Measurements from ENCODE around the gene SBDS.

Gene SBDS

DNA sequence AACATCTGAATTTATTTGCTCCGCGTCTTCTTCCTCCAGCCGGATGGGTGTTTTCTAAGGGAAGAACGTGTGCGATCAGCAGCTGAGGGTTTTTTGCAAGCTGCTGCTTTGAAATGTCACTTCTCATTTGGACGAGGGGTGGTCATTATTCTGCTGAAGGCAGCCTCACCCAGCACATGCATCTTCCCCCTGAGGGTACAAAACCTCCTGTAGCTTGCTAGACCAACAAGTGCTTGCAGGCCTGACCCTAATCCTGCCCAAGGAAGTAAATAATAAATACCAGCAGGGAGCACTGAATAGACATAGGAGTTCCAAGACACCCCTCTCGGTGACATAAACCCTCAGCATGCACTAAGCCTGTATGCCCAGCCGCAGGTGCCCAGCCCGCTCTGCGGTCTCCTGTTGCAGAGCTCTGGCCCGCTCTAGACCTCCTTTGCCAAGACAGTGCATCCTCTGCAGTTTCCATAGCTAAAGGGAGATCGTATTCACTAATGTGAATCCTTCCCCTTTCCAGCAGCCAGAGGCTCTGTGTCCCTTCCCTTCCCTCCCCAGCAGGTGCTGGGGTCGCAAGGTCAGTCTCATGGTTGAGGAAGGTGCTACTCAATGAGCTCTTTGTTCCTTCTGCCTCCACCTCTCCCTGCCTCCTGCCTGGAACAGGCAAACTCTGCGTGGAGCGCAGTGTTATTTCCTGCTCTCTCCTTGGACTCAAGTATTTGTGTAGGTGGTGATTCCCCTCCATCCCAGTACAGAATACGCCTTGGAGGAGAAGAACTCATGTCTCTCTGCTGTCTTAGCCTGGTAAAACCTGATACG lies 36.6 kb downstream of the SBDS start:
- Histone ChIP-seq H3K4me2 (no peak overlapping the region), H4K20me1 (peaks cover 8% of the 10 kb centered on the region; the same call in 1 of the 2 replicates), H3K4me3 (no peak overlapping the region), H3K27ac (no peak overlapping the region), H3K36me3 (peaks cover 81% of the 10 kb centered on the region), H3K9me3 (no peaks in the 10 kb centered on the region), H3K4me1 (no peaks in the 10 kb centered on the region), H3K9ac (no peak overlapping the region), H3K27me3 (no peaks in the 10 kb centered on the region)
- no peak for TF ChIP-seq Cebpa-rat (IDR thresholded peaks at IDR 0.05)

DNA sequence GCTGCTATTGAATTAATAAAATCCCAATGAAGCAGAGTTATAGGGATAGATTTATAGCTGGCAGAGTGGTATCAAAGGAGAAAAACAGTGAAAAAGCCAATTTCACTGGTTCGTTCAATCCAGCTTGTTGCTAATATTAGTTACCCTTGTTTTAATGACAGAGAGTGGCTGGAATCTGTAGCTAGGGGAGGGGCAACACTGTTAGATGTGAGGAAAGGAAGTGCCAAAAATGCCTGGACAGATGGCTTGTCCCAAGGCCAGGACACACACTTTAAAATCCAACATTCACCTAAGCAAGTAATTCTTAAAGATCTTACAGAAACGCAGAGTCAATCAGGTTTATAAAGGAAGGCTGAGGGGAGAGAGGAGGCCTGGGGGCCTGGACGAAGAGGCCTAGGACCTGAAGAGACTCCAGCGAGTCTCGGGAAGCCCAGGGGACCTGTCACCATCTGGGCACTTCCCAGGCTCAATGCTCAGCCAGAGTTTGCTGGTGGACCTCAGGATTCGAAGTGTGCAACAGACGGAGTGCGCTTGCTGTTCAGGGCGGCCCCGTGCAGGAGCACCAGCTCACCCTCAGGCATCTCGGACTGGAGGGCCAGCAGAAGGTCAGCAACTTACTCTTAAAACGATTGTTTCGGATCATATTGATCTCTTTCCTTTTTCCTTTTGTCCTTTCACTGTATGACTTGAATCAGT lies 37.6 kb downstream of the SBDS start:
- peaks cover 88% of the 10 kb centered on the region for H3K36me3 ChIP-seq
- no peaks in the 10 kb centered on the region for H3K27me3 ChIP-seq
- H3K4me3 ChIP-seq, result no peak overlapping the region
- H3K9ac ChIP-seq, result no peak overlapping the region
- no peak overlapping the region for H3K4me2 ChIP-seq
- no peaks in the 10 kb centered on the region for H3K9me3 ChIP-seq
- no peak overlapping the region for H3K27ac ChIP-seq
- no peaks in the 10 kb centered on the region for H3K4me1 ChIP-seq
- peaks cover 16% of the 10 kb centered on the region for H4K20me1 ChIP-seq
- no peak for TF ChIP-seq Cebpa-rat (IDR thresholded peaks at IDR 0.05)

DNA sequence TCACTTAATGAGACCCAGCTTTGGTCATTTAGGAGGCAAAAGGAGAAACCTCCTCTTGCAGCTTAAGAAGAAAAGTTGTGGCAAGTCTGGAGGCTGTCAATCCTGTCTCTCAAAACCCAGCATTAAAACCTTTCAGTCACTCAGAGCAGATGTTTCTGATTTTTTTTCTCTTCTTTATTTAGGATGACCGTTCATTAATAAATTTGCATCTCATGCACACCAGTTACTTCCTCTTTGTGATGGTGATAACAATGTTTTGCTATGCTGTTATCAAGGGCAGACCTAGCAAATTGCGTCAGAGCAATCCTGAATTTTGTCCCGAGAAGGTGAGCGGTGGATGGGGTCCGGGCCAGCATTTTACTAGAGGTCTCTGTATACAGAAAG lies 42.4 kb downstream of the SBDS start:
- Histone ChIP-seq H3K36me3 (peaks cover 97% of the 10 kb centered on the region), H3K27ac (no peak overlapping the region)

DNA sequence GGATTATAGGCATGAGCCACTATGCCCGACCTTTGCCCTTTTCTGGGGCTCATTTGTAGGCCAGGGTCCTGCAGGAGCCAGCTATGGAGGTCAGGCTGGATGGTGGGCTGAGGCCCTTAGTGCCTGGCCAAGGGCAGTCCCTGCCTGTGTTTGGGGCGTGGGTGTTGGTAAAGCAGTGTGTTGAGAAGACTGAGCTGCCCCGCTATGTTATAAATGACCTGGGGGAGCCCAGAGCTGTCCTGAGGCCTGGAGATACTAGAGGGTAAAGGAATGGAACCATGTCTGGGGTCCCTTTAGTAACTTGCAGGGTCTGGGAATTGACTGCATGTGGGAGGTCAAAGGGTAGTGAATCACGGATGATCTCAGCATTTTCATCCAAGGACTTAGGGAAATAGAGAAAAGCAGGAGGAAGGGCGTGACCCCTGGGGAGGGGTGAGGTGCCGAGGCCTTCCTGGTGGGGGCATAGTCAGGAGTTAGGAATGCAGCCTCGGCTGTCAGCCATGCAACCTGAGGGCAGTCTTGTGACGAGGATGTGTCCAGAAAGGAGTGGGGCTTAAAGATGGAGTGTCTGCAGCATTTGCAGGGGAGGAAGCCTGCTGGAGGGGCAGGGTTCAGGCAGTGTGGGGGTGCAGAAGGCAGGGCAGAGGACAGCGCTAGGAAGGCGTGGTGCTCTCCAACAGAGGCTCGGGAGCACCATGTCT lies 42.9 kb downstream of the SBDS start:
- Histone ChIP-seq H3K36me3 (peaks cover 97% of the 10 kb centered on the region), H3K4me2 (no peak overlapping the region), H3K9ac (no peak overlapping the region), H3K27ac (no peak overlapping the region), H3K27me3 (no peaks in the 10 kb centered on the region), H3K4me3 (no peak overlapping the region), H3K9me3 (no peaks in the 10 kb centered on the region), H3K4me1 (no peaks in the 10 kb centered on the region), H4K20me1 (peaks cover 22% of the 10 kb centered on the region; the same call in 1 of the 2 replicates)
- no peak for TF ChIP-seq Cebpa-rat (IDR thresholded peaks at IDR 0.05)

More for the DNA sequence above, 42.4 kb downstream of the SBDS start:
- TF ChIP-seq Cebpa-rat (IDR thresholded peaks at IDR 0.05), result no peak
- Histone ChIP-seq H4K20me1 (peaks cover 22% of the 10 kb centered on the region; the same call in 1 of the 2 replicates), H3K9ac (no peak overlapping the region), H3K9me3 (no peaks in the 10 kb centered on the region), H3K4me1 (no peaks in the 10 kb centered on the region), H3K4me2 (no peak overlapping the region), H3K4me3 (no peak overlapping the region), H3K27me3 (no peaks in the 10 kb centered on the region)

GRCh38 chr7:66950763-66951162 lies 44.6 kb downstream of the SBDS start:
- H3K9ac ChIP-seq, result no peak overlapping the region
- no peaks in the 10 kb centered on the region for H3K4me1 ChIP-seq
- H3K4me2 ChIP-seq, result no peak overlapping the region
- peaks cover 97% of the 10 kb centered on the region for H3K36me3 ChIP-seq
- no peaks in the 10 kb centered on the region for H3K27me3 ChIP-seq
- H3K27ac ChIP-seq, result no peak overlapping the region
- no peak overlapping the region for H3K4me3 ChIP-seq
- TF ChIP-seq Cebpa-rat (IDR thresholded peaks at IDR 0.05), result no peak
- no peaks in the 10 kb centered on the region for H3K9me3 ChIP-seq
- H4K20me1 ChIP-seq, result peaks cover 30% of the 10 kb centered on the region; the same call in 1 of the 2 replicates

DNA sequence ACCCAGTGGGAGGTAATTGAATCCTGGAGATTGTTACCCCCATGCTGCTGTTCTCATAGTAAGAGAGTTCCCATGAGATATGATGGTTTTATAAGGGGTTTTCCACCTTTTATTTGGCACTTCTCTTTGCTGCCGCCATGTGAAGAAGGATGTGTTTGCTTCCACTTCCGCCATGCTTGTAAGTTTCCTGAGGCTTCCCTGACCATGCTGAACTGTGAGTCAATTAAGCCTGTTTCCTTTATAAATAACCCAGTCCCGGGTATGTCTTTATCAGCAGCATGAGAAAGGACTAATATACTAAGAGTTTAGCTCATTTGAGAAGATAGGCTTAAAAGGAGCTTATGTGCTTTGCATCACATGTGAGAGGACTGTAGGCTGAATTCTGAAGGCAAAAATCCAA lies 45.1 kb downstream of the SBDS start:
- H3K4me3 ChIP-seq, result no peak overlapping the region
- no peak for TF ChIP-seq Cebpa-rat (IDR thresholded peaks at IDR 0.05)
- H3K4me2 ChIP-seq, result no peak overlapping the region
- H3K9ac ChIP-seq, result no peak overlapping the region
- H3K27ac ChIP-seq, result no peak overlapping the region
- H3K27me3 ChIP-seq, result no peaks in the 10 kb centered on the region
- peaks cover 30% of the 10 kb centered on the region; the same call in 1 of the 2 replicates for H4K20me1 ChIP-seq
- no peaks in the 10 kb centered on the region for H3K9me3 ChIP-seq
- peaks cover 97% of the 10 kb centered on the region for H3K36me3 ChIP-seq
- no peaks in the 10 kb centered on the region for H3K4me1 ChIP-seq

DNA sequence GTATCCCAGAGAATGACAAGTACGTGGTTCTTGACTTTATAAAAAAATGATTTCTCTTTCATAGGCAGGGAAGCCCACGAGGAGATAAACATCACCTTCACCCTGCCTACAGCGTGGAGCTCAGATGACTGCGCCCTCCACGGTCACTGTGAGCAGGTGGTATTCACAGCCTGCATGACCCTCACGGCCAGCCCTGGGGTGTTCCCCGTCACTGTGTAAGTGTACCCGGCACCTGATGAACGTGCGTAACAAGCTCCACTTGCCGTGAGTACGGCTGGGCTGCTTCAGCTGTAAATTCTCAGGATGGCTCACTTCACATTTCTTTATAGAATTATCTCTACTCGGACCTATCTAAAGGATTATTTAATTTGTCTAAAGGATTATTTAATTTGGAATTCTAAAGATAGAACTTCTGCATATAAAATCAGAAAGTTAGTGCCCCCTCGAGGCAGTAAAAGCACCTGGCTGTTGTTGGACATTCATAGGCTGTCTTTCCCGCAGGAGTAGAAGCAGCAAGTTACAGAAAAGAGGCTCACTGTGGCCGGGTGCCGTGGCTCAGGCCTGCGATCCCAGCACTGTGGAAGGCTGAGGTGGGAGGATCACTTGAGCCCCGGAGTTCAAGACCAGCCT lies 46.8 kb downstream of the SBDS start:
- Histone ChIP-seq H3K9me3 (no peaks in the 10 kb centered on the region), H4K20me1 (peaks cover 45% of the 10 kb centered on the region), H3K4me1 (no peaks in the 10 kb centered on the region), H3K36me3 (peaks cover 97% of the 10 kb centered on the region), H3K27ac (no peak overlapping the region), H3K9ac (no peak overlapping the region), H3K4me3 (no peak overlapping the region), H3K27me3 (no peaks in the 10 kb centered on the region), H3K4me2 (no peak overlapping the region)
- no peak for TF ChIP-seq Cebpa-rat (IDR thresholded peaks at IDR 0.05)

- no peak overlapping the region for H3K27ac ChIP-seq
- no peaks in the 10 kb centered on the region for H3K4me1 ChIP-seq
- H3K4me2 ChIP-seq, result no peak overlapping the region
- H3K27me3 ChIP-seq, result no peaks in the 10 kb centered on the region
- H3K9me3 ChIP-seq, result no peaks in the 10 kb centered on the region
- no peak for TF ChIP-seq Cebpa-rat (IDR thresholded peaks at IDR 0.05)
- peaks cover 49% of the 10 kb centered on the region for H4K20me1 ChIP-seq
- H3K4me3 ChIP-seq, result no peak overlapping the region
- H3K9ac ChIP-seq, result no peak overlapping the region
- peaks cover 97% of the 10 kb centered on the region for H3K36me3 ChIP-seq
Measured at GRCh38 chr7:66946545-66946944, 48.8 kb downstream of the SBDS start.

GRCh38 chr7:66939325-66939724 lies 56.1 kb downstream of the SBDS start:
- Histone ChIP-seq H3K9me3 (peaks cover 30% of the 10 kb centered on the region), H3K27ac (no peak overlapping the region), H4K20me1 (peaks cover 98% of the 10 kb centered on the region), H3K27me3 (no peaks in the 10 kb centered on the region), H3K36me3 (peaks cover 94% of the 10 kb centered on the region), H3K9ac (no peak overlapping the region), H3K4me1 (no peaks in the 10 kb centered on the region), H3K4me2 (no peak overlapping the region), H3K4me3 (no peak overlapping the region)
- no peak for TF ChIP-seq Cebpa-rat (IDR thresholded peaks at IDR 0.05)

Measured in BLaER1 (cell line).